Ishikawa (cell line): ENCODE data around the gene GRB10.

Experiments used
- CEBPB ChIP-seq: IDR thresholded peaks from 2 replicates; pipeline ENCODE4 v1.6.1; 2012
- CREB1 ChIP-seq: IDR thresholded peaks from 2 replicates; pipeline ENCODE4 v1.6.1; 2012; ENCODE audit warnings: low read depth
- EGR1 ChIP-seq: IDR thresholded peaks from 2 replicates; pipeline ENCODE4 v1.6.1; 2012
- EP300 ChIP-seq: IDR thresholded peaks from 2 replicates; pipeline ENCODE4 v1.6.1; 2012; ENCODE audit warnings: borderline replicate concordance
- FOXM1 ChIP-seq: IDR thresholded peaks from 2 replicates; pipeline ENCODE4 v1.6.1; 2012; ENCODE audit warnings: low read depth, borderline replicate concordance
- MAX ChIP-seq: IDR thresholded peaks from 2 replicates; pipeline ENCODE4 v1.6.1; 2012
- NFIC ChIP-seq: IDR thresholded peaks from 2 replicates; pipeline ENCODE4 v1.6.1; 2012
- RAD21 ChIP-seq: IDR thresholded peaks from 2 replicates; pipeline ENCODE4 v1.6.1; 2012; ENCODE audit warnings: low read depth
- REST ChIP-seq: IDR thresholded peaks from 2 replicates; pipeline ENCODE4 v1.6.1; 2012; ENCODE audit warnings: low read depth, mild to moderate bottlenecking
- TAF1 ChIP-seq: IDR thresholded peaks from 2 replicates; pipeline ENCODE4 v1.6.1; 2012; ENCODE audit warnings: low read depth, mild to moderate bottlenecking
- TCF12 ChIP-seq: IDR thresholded peaks from 2 replicates; pipeline ENCODE4 v1.6.1; 2012; ENCODE audit warnings: low read depth
- TEAD4 ChIP-seq: IDR thresholded peaks from 2 replicates; pipeline ENCODE4 v1.6.1; 2012
- USF1 ChIP-seq: IDR thresholded peaks from 2 replicates; pipeline ENCODE4 v1.6.1; 2012
- YY1 ChIP-seq: IDR thresholded peaks from 2 replicates; pipeline ENCODE4 v1.6.1; 2012; ENCODE audit warnings: low read depth
- ZBTB7A ChIP-seq: IDR thresholded peaks from 2 replicates; pipeline ENCODE4 v1.6.1; 2012; ENCODE audit warnings: low read depth

The GRB10 gene

GRCh38 chr7:50542132-50542531 lies 240.6 kb downstream of the GRB10 start:
- no peak for TF ChIP-seq NFIC
- TF ChIP-seq YY1 = no peak
- TF ChIP-seq REST = no peak
- TF ChIP-seq ZBTB7A = no peak
- TF ChIP-seq EGR1 = no peak
- no peak for TF ChIP-seq EP300
- TF ChIP-seq CEBPB = no peak
- no peak for TF ChIP-seq CREB1
- TF ChIP-seq FOXM1 = no peak
- no peak for TF ChIP-seq TEAD4
- TF ChIP-seq TAF1 = no peak
- no peak for TF ChIP-seq TCF12
- TF ChIP-seq RAD21 = no peak
- TF ChIP-seq USF1 = no peak
- TF ChIP-seq MAX = no peak

- TF ChIP-seq EP300 (no peak), YY1 (no peak), TAF1 (no peak), ZBTB7A (no peak), CEBPB (no peak), EGR1 (no peak), CREB1 (no peak)
These were observed 241.7 kb downstream of the GRB10 start for GRCh38 chr7:50540785-50541579.
